ENCODE data around the gene NTN4.
A peak's percentile ranks its signal among the peaks of the same experiment; 100 is the strongest.
"Not testable (repeated sequence)": the region's sequence is repeated elsewhere in the genome, so short reads cannot be mapped to it uniquely, and the experiment has no call there.

NTN4 gene

DNA sequence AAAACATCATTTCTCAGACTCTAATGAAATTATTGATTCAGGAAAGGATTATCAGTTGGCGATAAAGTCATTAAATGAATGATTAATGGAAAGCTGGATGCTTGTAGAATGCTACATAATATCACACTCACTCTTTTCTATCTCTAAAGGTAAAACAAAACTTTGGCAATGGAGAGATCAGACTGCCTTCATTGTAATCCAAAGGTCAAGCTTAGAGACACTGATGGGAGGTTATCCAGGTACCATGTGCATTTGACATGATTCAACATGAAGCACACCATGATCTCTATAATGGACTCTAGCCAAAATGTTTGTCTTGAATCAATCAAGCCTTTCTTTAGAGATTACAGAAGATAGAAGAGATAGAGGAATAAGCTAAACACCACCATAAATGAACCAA is 129.2 kb downstream of the NTN4 start:
- DNase-seq (ENCODE audit: low read depth, low spot score) = no peak

DNA sequence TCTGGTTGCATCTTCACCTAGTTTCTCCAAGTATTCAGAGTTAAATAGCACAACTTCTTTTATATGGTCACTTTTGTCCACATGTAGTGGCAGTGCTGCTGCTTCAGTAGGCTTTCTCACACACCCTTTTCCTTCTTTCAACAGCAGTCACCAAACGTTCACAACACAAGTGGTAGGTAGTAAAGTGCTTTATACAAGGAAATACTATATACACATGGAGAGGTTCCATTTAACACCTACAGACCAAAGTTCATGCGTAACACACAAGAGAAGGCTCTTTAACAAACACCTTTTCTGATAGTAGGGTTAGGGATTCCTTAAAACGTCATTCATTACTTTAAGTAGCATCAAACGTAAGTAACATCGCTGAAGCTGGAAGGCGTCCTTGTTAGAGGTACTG is 132.2 kb downstream of the NTN4 start:
- DNase-seq (ENCODE audit: low read depth, low spot score) = no peak

DNA sequence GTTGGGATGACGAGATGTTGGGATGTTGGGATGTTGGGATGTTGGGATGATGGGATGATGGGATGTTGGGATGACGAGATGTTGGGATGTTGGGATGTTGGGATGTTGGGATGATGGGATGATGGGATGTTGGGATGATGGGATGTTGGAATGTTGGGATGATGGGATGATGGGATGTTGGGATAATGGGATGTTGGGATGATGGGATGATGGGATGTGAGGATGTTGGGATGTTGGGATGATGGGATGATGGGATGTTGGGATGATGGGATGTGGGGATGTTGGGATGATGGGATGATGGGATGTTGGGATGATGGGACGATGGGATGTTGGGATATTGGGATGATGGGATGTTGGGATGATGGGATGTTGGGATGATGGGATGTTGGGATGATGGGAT is 135.9 kb downstream of the NTN4 start:
- not testable (repeated sequence) for DNase-seq (ENCODE audit: low read depth, low spot score)

DNA sequence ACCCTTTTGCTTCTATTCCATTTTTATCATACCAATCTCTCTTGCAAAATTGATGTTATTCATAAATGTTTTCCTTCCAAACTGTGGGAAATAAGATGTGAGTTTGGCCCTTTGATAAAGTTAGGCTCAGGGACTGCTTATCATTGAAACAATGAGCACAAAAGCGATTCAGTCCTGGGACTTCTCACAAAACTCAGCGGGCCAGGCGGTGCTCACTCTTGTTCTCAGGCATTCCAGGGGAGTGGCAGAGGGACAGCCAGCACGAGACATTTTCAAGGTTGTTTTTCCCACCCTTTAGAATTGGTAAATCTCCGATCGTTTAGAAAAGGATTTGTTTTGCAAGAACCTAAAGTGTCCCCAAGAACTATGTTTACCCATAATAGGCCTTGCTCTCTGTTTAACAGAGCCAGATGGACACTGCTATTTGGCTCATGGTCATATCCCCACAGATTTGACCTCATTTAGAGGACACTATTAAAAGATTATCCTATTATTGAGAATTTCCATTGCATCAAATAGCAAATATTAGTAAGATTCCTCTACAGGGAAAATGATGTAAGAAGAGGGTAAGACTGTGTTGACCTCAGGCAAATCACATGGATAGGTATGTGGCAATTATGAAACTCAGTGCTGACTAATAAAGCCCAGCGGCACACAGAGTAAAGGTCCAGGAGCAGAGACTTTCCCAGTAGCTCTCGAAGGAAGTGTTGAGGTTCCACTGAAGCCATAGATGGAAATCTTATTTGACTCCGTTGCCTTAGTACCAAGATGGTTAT is 136.6 kb downstream of the NTN4 start:
- peak; percentile 19 for DNase-seq (ENCODE audit: low read depth, low spot score)

DNA sequence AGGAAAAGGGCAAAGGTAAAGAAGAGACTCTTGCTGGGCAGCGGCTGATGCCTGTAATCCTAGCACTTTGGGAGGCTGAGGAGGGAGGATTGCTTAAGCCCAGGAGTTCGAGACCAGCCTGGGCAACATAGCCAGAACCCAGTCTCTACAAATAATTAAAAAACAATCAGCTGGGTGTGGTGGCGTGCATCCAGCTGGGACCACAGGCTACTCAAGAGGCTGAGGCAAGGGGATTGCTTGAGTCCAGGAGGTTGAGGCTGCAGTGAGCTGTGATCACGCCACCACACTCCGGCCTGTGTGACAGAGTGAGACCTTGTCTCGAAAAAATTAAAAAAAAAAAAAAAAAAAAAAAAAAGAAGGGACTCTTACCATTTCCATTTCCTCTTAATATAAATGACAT is 138.9 kb downstream of the NTN4 start:
- DNase-seq (ENCODE audit: low read depth, low spot score) = no peak

DNA sequence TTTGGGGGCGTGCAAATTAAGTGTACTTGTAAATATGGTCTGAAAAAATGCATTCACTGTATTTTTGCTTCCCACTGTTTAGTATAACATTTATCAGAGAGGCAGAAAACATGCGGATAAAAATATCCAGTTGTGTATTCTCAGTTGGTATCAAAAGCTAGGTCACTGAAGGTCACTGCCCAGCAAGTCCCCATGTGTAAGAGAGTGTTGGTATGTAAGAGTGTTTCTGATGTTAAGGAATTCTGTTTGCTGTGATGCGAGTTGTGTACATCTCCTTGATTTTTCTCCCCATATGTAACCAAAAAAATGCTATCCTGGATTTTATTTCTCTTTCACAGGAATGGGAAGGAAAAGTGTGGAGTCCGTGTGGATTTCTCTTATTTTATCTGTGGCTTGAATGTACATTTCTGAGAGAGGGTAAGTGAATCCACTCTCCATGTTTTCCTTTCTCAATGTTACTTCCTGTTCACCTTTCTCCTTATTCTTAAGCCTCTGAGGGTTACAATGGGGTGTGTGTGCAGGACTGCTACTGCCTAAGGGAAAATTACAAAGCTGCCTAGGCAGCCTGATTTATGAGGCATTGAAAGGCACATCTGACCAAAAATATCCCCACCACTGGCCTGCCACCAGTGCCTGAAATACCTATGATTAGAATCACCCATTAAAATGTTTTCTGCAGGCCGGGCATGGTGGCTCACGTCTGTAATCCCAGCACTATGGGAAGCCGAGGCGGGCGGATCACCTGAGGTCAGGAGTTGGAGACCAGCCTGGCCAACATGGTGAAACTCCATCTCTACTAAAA is 141.4 kb downstream of the NTN4 start:
- peak; percentile 23 for DNase-seq (ENCODE audit: low read depth, low spot score)

DNA sequence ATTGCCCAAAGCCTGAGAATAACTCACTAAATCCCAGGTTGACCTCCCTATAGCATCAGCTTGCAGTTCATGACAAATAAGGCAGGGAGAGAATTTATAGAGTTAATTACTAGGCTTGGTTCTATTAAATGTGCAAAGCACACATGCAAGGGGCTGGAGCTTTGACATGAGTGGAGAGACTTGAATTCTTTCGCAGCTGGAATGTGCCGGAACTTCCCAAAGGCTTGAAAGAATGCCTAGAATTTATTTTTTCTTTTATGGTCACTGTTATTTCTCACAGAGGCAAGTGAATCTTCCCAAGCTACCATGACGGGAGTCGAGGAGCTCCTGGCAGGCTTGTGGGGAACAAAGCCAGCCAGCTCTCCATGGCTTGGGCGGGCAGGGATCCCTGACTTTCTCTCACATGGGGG is 143.8 kb downstream of the NTN4 start:
- DNase-seq (ENCODE audit: low read depth, low spot score) = no peak

DNA sequence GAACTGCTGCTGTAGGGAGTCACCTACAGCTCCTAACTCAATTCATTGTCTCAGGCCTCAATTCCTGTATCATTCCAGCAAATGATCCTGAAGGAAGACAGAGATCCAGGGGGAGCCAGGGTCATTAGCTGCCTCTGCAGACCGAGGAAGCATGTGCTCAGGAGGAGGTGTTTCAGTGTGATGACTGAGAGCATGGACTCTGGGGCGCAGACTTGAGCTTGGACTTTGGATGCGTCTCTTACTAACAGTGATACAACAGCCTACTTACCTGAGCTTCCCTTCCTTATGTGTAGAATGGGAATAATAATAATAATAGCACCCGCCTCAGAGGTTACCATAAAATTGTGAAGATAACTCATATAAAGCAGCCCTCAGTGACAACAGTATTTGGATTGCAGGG is 147.3 kb downstream of the NTN4 start:
- DNase-seq (ENCODE audit: low read depth, low spot score) = no peak

DNA sequence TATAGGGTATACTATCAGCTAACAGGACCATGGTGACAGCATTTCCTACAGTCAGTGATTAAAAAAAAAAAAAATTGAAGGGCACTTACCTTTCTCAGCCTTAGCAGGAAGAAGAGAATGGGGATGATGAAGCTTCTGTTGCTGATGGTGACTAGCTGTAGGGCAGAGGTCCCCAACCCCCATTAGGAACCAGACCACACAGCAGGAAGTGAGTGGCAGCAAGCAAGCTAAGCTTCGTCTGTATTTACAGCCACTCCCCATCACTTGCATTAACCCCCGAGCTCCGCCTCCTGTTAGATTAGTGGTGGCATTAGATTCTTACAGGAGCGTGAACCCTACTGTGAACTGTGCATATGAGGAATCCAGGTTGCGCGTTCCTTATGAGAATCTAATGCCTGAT is 148.0 kb downstream of the NTN4 start:
- DNase-seq (ENCODE audit: low read depth, low spot score) = no peak

DNA sequence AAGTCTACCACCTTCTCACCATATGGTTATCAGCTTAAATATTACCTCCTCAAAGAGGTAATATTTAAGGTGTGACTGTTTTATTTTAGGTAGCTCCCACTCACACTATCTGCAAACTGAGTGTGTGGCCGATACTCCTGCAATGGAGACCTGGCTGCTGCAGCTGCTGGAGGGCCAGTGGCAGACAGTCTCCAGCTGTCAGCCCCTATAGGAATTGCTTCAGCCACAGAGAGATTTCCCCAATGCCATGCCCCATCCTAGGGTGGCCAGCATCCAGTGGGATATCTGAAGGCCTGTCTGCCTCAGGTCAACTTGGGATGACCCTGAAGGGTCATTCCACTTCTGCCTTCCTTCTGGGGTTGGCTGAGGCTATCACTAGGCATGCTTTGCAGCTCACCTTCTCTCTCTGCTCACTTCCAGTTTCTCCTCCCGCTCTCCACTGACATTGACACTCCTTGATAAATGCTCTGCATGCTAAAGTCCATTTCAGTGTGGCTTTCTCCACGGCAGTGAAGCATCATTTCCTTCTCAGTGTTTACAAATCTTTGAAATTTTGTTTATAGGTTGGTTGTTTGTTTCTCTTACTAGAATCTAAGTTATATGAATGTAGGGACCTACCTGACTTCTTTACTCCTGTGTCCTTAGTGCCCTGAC is 149.1 kb downstream of the NTN4 start:
- DNase-seq (ENCODE audit: low read depth, low spot score) = no peak

DNA sequence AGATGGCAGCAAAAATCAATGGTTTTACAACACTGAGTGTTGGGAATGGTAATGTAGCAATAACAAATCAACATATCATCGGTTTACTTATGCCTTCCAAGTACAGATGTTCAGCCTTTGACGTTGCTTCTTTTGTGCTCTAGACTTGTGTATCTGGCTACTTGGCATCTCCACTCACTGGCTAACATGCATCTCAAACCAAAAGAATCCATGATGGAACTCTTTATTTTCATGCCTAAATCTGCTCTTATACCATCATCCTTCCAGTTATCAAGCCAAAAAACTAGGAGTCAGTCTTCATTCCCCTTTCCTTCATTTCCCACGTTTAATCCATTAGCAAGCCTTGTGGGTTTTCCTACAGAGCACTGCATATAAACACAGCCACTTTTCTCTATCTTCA is 150.0 kb downstream of the NTN4 start:
- DNase-seq (ENCODE audit: low read depth, low spot score) = no peak

DNA sequence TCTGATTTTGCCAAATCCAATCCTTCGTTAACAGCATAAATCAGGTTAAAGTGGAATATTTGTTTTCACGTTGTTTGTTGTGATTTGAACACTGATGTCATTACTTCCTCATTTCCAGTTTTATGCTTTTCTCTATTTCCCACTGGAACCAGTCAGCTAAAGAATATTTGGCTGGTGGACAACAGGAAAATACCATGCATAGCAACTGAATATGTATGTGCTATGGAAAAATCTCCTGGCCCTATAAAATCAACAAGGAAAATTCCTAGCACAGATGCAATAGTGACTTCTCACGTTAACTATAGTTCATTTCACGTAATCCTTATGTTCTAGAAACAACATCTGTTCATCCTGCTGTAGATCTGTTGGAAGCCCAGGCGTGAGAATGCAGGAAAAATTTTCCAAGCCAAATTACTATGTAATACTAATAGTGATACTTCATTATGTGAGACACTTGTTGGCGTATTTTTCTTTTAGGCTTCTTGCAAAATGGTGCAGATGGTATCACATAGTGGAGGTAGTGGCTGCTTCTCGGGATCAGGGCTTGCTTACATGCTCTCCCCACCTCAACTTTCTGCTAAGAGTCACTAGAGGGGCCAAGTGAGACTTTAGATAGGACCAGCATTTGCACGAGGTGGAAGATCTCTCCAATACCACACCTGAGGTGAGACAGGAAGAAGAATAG is 153.0 kb downstream of the NTN4 start:
- no peak for DNase-seq (ENCODE audit: low read depth, low spot score)

DNA sequence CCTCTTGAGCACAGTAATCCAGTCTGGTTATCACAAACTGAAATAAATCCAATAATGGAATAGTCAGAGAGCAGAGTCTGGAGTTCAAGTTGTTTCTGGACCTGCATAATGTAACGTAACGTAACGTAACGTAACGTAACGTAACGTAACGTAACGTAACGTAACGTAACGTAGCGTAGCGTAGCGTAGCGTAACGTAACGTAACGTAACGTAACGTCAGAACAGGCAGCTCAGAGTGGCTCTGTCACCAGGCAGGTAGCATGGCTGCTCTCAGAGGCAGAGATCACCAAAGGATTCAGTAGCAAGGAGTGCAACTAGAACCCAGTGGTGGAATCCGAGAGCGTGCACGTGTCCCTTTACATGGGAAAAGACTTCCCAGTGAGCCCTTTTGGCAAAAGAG is 153.6 kb downstream of the NTN4 start:
- no peak for DNase-seq (ENCODE audit: low read depth, low spot score)

DNA sequence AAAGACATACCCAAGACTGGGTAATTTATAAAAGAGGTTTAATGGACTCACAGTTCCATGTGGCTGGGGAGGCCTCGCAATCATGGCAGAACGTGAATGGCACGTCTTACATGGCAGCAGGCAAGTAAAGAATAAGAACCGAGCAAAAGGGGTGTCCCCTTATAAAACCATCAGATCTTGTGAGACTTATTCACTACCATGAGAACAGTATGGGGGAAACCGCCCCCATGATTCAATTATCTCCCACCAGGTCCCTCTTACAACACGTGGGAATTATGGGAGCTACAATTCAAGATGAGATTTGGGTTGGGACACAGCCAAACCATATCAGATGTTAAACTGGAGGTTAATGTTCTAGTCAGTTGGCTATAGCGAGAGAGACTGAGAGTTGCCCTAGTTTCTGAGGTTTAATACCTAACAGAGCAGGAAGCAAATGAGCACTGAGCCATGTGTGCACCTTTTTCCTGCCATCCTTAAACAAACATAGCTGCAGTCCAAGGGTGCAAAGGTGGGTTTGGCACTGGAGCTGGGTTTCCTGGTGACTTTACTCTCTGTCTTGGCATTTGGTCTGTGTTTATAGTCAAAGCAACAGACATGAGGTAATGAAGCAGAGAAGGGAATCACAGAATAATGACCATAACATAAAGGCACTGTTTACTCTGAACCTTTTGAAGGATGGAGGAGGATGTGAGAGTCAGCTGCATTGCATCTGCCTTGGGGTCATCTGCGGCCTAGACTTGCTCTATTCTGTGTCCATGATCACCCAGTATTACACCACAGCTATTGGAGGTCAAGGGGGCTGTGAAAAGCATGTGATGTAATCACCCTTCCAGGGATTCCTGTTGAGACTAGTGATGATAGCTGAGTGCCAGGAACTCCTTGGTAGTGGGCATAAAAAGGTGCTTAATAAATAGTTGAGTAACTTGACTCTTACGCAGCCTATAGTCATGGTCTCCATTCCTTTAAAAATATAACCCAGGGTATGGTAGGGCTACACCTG is 155.6 kb downstream of the NTN4 start:
- DNase-seq (ENCODE audit: low read depth, low spot score) = no peak

DNA sequence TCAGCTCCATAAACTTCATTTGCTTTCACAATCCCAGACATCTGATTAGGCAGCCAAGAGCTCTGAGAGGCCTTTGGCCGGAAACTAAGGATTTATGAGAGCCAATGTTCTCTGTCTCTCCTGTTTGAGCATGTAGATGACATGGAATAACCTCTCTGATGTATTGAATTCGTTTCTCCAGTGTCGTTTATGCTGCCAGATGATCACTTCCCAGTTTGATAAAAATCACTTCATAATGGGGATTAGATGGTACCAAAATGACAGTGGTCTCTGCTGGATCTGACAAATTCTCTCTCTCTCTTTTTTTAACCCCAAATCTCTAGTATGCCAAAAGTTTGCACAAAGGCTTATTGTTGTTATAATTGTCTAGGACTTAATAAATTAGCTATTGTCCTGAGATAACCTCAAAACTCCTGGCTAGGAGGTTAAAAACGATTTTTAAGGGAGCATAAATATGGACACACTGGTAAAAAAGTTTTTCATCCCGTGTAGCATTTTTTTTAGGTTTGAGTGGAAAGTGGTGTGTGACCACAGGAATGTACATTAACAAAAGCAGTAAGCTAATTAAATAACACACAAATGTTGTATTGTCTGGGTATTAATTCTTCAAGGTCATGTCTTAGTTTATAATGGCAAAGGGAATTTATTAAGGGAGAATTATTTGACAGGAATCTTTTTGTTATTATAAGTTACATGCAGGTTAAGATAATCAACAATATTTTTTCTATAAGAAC is 156.7 kb downstream of the NTN4 start:
- no peak for DNase-seq (ENCODE audit: low read depth, low spot score)

DNA sequence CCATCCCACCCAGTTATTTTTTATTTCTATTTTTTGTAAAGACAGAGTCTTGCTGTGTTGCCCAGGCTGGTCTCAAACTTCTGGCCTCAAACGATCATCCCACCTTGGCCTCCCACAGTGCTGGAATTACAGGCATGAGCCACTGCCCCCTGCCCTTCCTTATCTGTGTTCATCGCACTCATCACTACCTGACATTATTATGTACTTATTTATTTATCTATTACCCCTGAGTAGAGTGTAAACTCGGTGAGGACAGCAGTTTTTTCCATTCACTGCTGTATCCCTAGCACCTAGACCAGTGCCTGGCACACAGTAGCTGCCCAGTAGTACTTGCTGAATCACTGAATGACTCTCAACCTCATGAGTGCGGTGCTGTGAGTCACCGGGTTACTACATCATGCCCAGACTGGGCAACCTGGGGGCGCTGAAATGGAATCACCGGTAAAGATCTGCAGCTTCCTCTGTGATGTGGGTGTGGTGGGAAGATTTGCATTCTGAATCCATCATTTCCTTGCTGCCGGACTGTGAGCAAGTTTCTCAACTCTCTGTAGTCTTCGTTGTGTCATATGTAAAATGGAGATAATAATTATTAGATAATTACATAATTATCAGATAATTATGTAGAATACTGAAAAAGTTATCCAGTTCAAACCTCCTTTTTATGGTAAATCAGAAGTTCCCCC is 157.4 kb downstream of the NTN4 start:
- no peak for DNase-seq (ENCODE audit: low read depth, low spot score)

DNA sequence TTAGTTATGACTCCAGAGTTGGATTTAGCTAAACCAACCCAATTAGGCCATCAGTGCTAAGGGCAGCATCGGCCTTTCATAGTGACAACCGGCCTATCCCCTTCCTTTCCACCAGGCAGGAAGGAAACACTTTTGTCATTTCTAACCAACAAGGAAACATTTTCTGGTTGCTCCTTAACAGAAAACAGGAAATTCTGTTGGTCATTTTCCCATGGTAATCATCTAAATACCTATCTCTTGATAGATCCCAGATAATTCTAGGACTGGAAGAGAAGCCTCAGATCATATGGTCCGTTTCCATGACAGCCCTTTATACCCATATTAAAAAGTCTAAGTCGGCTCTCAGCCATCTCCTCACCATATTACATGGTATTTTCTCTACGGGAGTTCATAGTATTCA is 160.1 kb downstream of the NTN4 start:
- DNase-seq (ENCODE audit: low read depth, low spot score) = no peak

DNA sequence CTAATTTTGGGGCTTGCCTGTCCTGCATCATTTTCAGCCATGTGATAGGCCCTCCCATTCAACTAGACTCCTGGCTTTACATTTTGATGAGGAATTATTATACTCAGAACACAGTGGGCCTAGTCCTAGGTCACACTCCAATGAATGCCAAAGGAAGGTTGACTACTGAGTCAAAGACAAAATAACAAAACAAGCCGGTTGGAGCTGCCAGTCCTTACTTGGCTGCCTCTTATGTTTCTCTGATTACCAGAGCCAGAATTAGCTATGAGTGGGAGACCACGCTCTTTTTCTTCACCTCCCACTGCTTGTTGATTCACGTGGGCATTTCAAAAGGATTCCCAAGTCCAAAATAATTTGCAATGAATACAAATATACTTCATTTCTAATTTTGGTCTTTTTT is 161.2 kb downstream of the NTN4 start:
- no peak for DNase-seq (ENCODE audit: low read depth, low spot score)

DNA sequence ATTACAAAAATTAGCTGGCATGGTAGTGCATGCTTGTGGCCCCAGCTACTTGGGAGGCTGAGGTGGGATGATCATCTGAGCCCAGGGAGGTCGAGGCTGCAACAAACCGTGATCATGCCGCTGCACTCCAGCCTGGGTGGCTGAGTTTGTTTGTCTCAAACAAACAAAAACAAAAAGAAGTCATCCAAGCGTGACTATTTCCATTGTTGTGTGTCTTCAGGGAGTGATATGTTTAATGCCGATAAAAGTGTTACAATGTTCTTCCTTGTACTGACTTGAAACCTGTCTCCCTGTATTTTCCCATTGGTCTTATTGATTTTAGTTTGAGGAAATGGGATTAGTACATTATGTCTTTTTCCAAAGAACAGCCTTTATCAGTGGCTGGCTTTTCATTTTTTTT is 163.7 kb downstream of the NTN4 start:
- DNase-seq (ENCODE audit: low read depth, low spot score) = no peak

DNA sequence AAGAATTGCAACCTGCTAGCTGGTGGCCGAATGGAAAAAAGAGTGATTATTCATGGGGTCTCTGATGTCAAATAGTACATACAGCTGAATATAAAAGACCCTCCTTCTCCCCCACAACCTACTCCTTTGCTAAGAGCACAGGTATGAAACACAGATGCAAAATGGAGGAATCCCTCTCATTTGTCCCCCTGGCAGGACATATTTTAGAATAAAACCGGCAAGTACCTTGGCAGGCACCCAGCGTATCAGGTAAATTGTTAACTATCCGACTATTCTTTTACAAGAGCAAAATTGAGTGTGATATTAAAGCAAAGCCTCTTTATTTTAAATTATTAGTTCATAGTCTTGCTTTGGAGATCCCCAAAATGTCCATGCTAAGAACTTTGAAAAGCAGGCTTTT is 165.6 kb downstream of the NTN4 start:
- DNase-seq (ENCODE audit: low read depth, low spot score) = no peak
